K562 (cell line): ENCODE results near the gene DGCR2. TPM values are rescaled to one million over a fixed set of nuclear protein-coding genes. Genes with fewer than 3 reads are reported as not detected.

ENCODE experiments used
- ARNT ChIP-seq, 2 experiments: fragments of 450-650 bp; IDR thresholded peaks; 2 replicates each; pipeline ENCODE4 v1.6.1; 2016; ENCODE audit warnings: mild to moderate bottlenecking in 1 of 2
- CBFB ChIP-seq: sonication (generic); formaldehyde crosslinking; IDR thresholded peaks from 2 replicates; pipeline ENCODE4 v1.4.0; 2020; ENCODE audit warnings: mild to moderate bottlenecking, missing genetic modification reagents
- CBX1 ChIP-seq: sonication (generic); IDR thresholded peaks from 2 replicates; pipeline ENCODE4 v1.6.1; 2016; ENCODE audit warnings: antibody characterized with exemption, low read depth, mild to moderate bottlenecking
- CLOCK ChIP-seq: fragments of 250-450 bp; sonication (Bioruptor Pico); IDR thresholded peaks from 2 replicates; pipeline ENCODE4 v1.4.0; 2020; ENCODE audit warnings: mild to moderate bottlenecking, moderate library complexity, borderline replicate concordance
- DIDO1 ChIP-seq: fragments of 450-650 bp; IDR thresholded peaks from 2 replicates; pipeline ENCODE4 v1.6.1; 2016; ENCODE audit warnings: low read depth, missing biosample characterization, missing genetic modification characterization
- ETV1 ChIP-seq: fragments of 450-650 bp; conservative IDR thresholded peaks from 2 replicates; pipeline ENCODE4 v1.6.1; 2016; ENCODE audit warnings: missing genetic modification characterization, control low read depth, low read depth, missing compliant biosample characterization
- GATAD2B ChIP-seq: fragments of 450-650 bp; IDR thresholded peaks from 2 replicates; pipeline ENCODE4 v1.6.1; 2017; ENCODE audit warnings: mild to moderate bottlenecking, borderline replicate concordance
- HBP1 ChIP-seq: fragments of 450-650 bp; formaldehyde crosslinking; IDR thresholded peaks from 2 replicates; pipeline ENCODE4 v1.4.0; 2022; ENCODE audit warnings: missing genetic modification characterization
- HDAC2 ChIP-seq: fragments of 450-650 bp; IDR thresholded peaks from 2 replicates; pipeline ENCODE4 v1.6.1; 2016; ENCODE audit warnings: mild to moderate bottlenecking
- HSF4 ChIP-seq: fragments of 250-450 bp; sonication (Bioruptor Pico); IDR thresholded peaks from 2 replicates; pipeline ENCODE4 v2.1.2; 2022; ENCODE audit warnings: mild to moderate bottlenecking, moderate library complexity, borderline replicate concordance
- ILK ChIP-seq: fragments of 450-650 bp; IDR thresholded peaks from 2 replicates; pipeline ENCODE4 v1.6.1; 2016; ENCODE audit warnings: missing genetic modification characterization, low read depth, mild to moderate bottlenecking, missing compliant biosample characterization, moderate library complexity, borderline replicate concordance
- PRMT5 ChIP-seq: sonication (generic); formaldehyde crosslinking; IDR thresholded peaks from 2 replicates; pipeline ENCODE4 v1.5.0; 2020; ENCODE audit warnings: missing genetic modification reagents
- RBFOX2 ChIP-seq: fragments of 200-400 bp; formaldehyde crosslinking; IDR thresholded peaks from 2 replicates; pipeline ENCODE4 v1.6.1; 2017; ENCODE audit warnings: low read depth, mild to moderate bottlenecking, low read length, moderate library complexity
- RBM34 ChIP-seq: fragments of 200-400 bp; formaldehyde crosslinking; IDR thresholded peaks from 2 replicates; pipeline ENCODE4 v1.6.1; 2018; ENCODE audit warnings: low read length, borderline replicate concordance; ENCODE audit not compliant: insufficient read depth
- SIX5 ChIP-seq, 2 experiments: IDR thresholded peaks; 2 replicates each; pipeline ENCODE4 v1.6.1; 2011; ENCODE audit warnings: low read length in 2 of 2, borderline replicate concordance in 1 of 2, low read depth in 1 of 2, mild to moderate bottlenecking in 1 of 2, moderate library complexity in 1 of 2; ENCODE audit not compliant: insufficient read depth in 1 of 2
- SMC3 ChIP-seq: conservative IDR thresholded peaks from 2 replicates; pipeline ENCODE4 v1.6.1; 2011; ENCODE audit warnings: low read depth, low read length, improper control_type of control experiment; ENCODE audit not compliant: insufficient read depth
- SP2 ChIP-seq: IDR thresholded peaks from 2 replicates; pipeline ENCODE4 v1.6.1; 2011; ENCODE audit warnings: mild to moderate bottlenecking, low read depth, low read length, moderate library complexity; ENCODE audit not compliant: poor library complexity, severe bottlenecking; ENCODE audit errors: extremely low read depth
- SUPT5H ChIP-seq: fragments of 450-650 bp; IDR thresholded peaks from 2 replicates; pipeline ENCODE4 v1.6.1; 2016
- TEAD4 ChIP-seq, 2 experiments: sonication (generic) in 1 of 2; formaldehyde crosslinking in 1 of 2; IDR thresholded peaks; 2 replicates each; pipeline versions ENCODE4 v1.6.1 to v1.8.0; 2012 to 2022; ENCODE audit warnings: borderline replicate concordance in 1 of 2, inconsistent platforms in 1 of 2, low read length in 1 of 2, mild to moderate bottlenecking in 1 of 2, missing genetic modification reagents in 1 of 2
- XRCC4 ChIP-seq: IDR thresholded peaks from one replicate; pipeline ENCODE4 v1.6.1; 2011; ENCODE audit not compliant: insufficient read depth, insufficient read length; ENCODE audit errors: extremely low read depth
- ZNF124 ChIP-seq: sonication (generic); formaldehyde crosslinking; IDR thresholded peaks from 2 replicates; pipeline ENCODE4 v1.8.1; 2022; ENCODE audit warnings: missing genetic modification reagents
- ZNF134 ChIP-seq: fragments of 250-450 bp; sonication (Bioruptor Pico); conservative IDR thresholded peaks from 2 replicates; pipeline ENCODE4 v1.4.0; 2020
- ZNF830 ChIP-seq: fragments of 250-450 bp; sonication (Bioruptor Pico); IDR thresholded peaks from 2 replicates; pipeline ENCODE4 v1.5.0; 2021; ENCODE audit warnings: mild to moderate bottlenecking
- ZZZ3 ChIP-seq: fragments of 450-650 bp; IDR thresholded peaks from 2 replicates; pipeline ENCODE4 v1.6.1; 2016; ENCODE audit warnings: antibody characterized with exemption, mild to moderate bottlenecking, moderate library complexity
- polyA plus RNA-seq, 8 experiments: library from polyadenylated mRNA; depleted of rRNA in 4 of 8; stranded (reverse) in 5 of 8; unstranded in 3 of 8; fragments of >200 nt; fragmentation: Nextera tagmentation in 2 of 8; fragmentation: Illumina TruSeq in 1 of 8; extraction: Ambion mirVana in 2 of 8; extraction: Trizol in 1 of 8; gene quantifications; 2 replicates each; pipeline versions ENCODE4 v1.2.1 to v1.2.3, GENCODE V29; 2011 to 2014; ENCODE audit warnings: inconsistent platforms in 1 of 8, missing spikeins in 1 of 8
- total RNA-seq, 7 experiments: library from RNA; depleted of rRNA in 6 of 7; stranded (reverse); fragments of >200 nt in 6 of 7; fragmentation: Illumina TruSeq in 2 of 7; extraction: Trizol in 2 of 7; gene quantifications; 2 replicates each; pipeline versions ENCODE4 v1.2.1 to v1.2.3, GENCODE V29; 2011 to 2021; ENCODE audit warnings: low replicate concordance in 1 of 7

Gene DGCR2
- total and polyA plus RNA-seq, 9 of the 15 experiments (the other 6 are each of a cell fraction or from before 2014, with no cell fraction given), result 0.69 to 101 (median 56.4) TPM

- no peak for TF ChIP-seq CBX1
- no peak for TF ChIP-seq HDAC2
- no peak for TF ChIP-seq CBFB
- no peak for TF ChIP-seq PRMT5 (CRISPR knock-in tag)
- no peak for TF ChIP-seq SUPT5H
- TF ChIP-seq CLOCK (CRISPR knock-in tag), result no peak
- TF ChIP-seq ZNF134 (CRISPR knock-in tag), result peak; percentile 7; the same call in 1 of the 2 replicates
- no peak; the same call in none of the 2 replicates for TF ChIP-seq GATAD2B
- TF ChIP-seq RBFOX2, result no peak
- peak; percentile 60 to 98 for TF ChIP-seq ARNT (IDR thresholded peaks at IDR 0.05)
- 0 out of 2 replicates have a peak, but pooled peaks have one; percentile 46 for TF ChIP-seq DIDO1 (tag)
- TF ChIP-seq HSF4, result peak; percentile 82
- no peak for TF ChIP-seq SMC3
- TF ChIP-seq TEAD4 (IDR thresholded peaks at IDR 0.05; ENCODE audit: low read length), result peak; percentile 94
- TF ChIP-seq TEAD4 (CRISPR knock-in tag; IDR thresholded peaks at IDR 0.05; ENCODE audit: borderline replicate concordance), result no peak
- no peak for TF ChIP-seq SP2
- TF ChIP-seq ZNF830, result no peak
- TF ChIP-seq ETV1 (tag), result peak; percentile 100
- TF ChIP-seq HBP1 (CRISPR knock-in tag), result no peak
- TF ChIP-seq ZNF124 (CRISPR knock-in tag), result no peak
- TF ChIP-seq SIX5 (IDR thresholded peaks at IDR 0.05; ENCODE audit: borderline replicate concordance in 1 of 2, insufficient read depth in 1 of 2, low read depth in 1 of 2, low read length in 2 of 2), result no peak
- no peak; the same call in 1 of the 2 replicates for TF ChIP-seq ZZZ3
- TF ChIP-seq ILK (tag), result no peak; the same call in 1 of the 2 replicates
- TF ChIP-seq RBM34, result no peak
- no peak for TF ChIP-seq XRCC4
These were observed 12.8 kb downstream of the DGCR2 start (continued) for GRCh38 chr22:19109198-19110063.
